GM08714 (cell line): Measurements from ENCODE around the gene TJP1.

Source experiments
- H3K4me3 ChIP-seq: fragments of 200-500 bp; sonication (Bioruptor generic); 2 replicates; pipeline ENCODE4 v1.5.1; 2014; ENCODE audit warnings: mild to moderate bottlenecking, low read length, inconsistent platforms
- ZNF274 ChIP-seq: IDR thresholded peaks from 2 replicates; pipeline ENCODE4 v1.6.1; 2012; ENCODE audit warnings: mild to moderate bottlenecking, low read depth, low read length

The TJP1 gene

DNA sequence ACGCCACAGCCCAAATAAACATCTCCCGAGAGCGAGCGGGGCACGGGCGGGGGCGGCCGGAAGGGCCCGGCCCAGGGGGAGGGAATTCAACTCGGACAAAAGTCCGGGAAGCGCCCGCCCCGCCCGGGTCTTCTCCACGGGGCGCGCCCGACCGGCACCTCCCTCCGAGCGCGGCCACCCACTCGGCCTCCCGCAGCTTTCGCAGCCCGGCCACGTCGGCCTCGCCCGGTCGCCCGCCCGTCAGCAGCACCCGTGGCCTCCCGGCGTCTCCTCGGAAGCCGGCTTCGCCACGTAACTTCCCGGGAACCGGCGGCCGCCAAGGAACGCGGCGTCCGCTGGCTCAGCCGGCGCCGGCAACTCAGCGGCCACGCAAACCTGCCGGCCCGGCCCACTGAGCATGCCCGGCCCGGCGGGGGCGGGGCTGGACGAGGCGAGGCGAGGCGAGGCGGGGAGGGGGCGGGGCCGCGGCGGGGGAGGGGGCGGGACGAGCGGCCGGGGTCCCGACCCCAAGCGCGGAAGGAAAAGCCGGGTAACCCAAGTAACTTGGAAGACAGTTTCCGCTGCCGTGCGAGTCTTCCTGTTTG is at the start of gene TJP1:
TSS of gene TJP1 (minus strand) at position 369 of the 584 bp plus-strand sequence. CDS start 440 bp downstream, outside the sequence.
- TF ChIP-seq ZNF274, result no peak
- peak within 1 kb of the TSS; percentile 53; the same call in 1 of the 2 replicates for H3K4me3 ChIP-seq

DNA sequence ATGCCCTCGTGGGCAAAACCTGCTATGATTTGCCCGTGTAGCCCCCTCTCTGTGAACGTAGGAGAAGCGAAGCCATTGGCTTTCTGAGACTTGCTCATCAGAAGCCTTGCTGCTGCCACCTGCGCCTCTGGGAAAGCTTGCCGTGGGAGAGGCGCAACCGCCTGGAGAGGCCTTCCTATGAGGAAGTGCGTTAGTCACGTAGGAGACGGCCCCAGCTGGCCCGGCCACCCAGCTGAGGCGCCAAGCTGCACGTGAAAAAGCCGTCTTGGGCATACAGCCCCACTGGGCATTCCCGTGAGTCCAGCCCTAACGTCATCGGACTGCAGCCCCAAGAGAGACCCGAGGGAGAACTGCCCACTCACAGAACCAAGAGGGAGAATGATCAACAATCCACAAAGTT is 49.1 kb upstream of the TJP1 start:
- no peak overlapping the region for H3K4me3 ChIP-seq
- TF ChIP-seq ZNF274, result no peak

DNA sequence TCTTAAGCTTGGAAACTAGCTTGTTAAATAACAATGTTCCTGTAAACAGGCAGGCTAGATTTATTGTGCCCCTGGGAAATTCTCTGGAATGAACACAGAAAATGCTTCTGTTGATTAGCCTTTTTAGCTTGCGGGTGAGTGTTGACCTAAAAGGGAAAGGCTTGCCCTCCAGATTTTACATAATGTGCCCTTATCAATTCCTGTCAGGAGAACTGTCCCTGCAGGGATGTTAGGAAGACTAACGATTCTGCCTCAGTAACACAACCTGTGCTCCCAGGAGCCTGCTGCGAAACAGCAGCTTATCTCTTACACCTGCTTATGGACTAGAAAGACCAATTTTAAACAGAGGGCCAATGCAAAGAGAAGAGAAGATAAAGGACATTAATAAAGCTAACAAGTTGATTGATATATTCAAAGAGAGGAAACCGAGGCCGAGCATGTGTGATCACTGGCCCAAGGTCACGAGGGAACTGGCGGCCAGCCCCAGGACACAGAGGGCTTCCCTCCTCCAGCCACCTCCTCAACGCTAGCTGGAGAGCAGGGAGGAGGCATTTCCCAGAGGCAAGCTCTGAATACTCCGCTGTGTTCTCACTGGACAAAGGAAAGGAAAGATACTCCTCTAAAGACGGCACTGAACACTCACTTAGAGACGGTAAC is 48.4 kb upstream of the TJP1 start:
- TF ChIP-seq ZNF274, result no peak
- no peak overlapping the region for H3K4me3 ChIP-seq

DNA sequence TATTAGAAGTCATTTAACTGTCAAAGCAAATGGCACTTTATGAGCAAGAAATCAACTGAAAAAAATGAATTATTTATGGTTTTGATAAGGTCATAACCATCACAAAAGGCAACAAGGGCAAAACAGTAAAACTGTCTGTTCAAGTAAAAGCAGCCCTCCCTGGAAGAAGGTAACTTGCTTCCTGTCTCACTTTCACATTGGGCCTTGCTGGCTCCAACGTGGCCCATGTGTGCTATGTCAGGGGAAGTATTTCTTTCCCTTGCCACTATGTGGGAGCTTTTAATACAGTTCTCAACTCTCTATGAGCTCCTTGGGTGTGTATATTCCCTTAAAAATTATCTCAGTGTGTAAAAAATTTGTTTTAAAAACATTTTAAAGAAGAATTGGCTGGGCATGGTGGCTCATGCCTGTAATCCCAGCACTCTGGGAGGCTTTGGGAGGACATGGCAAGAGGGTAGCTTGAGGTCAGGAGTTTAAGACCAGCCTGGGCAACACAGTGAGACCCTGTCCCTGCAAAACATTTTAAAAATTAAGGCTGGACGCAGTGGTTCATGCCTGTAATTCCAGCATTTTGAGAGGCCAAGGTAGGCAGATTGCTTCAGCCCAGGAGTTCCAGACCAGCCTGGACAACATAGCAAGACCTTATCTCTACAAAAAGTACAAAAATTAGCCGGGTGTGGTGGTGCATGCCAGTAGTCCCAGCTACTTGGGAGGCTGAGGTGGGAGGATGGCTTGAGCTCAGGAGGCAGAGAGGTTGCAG is 45.2 kb upstream of the TJP1 start:
- no peak for TF ChIP-seq ZNF274
- no peak overlapping the region for H3K4me3 ChIP-seq

- TF ChIP-seq ZNF274, result no peak
- no peak overlapping the region for H3K4me3 ChIP-seq
Observed at GRCh38 chr15:29866337-29866736, 44.1 kb upstream of the TJP1 start.

DNA sequence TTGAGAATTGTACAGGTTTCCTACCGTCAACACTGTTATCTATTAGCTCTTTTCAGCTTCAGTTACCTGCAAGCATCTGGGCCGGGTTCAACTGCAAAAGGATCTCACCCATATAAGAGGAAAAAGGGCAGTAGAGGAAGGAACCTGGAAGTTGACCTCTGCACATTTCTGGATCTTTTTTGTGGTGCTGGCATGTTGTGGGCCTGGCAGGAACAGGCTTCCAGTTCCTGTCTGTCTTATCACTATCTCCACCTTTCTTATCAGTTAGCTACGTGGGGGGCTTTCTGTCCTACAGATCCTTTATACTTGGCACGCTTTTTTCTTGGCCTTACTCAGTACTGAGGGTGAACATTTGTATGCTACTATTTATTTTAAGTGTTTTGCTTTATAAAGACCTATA is 42.2 kb upstream of the TJP1 start:
- no peak for TF ChIP-seq ZNF274
- no peak overlapping the region for H3K4me3 ChIP-seq

GRCh38 chr15:29863438-29863837 is 41.2 kb upstream of the TJP1 start:
- H3K4me3 ChIP-seq, result no peak overlapping the region
- no peak for TF ChIP-seq ZNF274

DNA sequence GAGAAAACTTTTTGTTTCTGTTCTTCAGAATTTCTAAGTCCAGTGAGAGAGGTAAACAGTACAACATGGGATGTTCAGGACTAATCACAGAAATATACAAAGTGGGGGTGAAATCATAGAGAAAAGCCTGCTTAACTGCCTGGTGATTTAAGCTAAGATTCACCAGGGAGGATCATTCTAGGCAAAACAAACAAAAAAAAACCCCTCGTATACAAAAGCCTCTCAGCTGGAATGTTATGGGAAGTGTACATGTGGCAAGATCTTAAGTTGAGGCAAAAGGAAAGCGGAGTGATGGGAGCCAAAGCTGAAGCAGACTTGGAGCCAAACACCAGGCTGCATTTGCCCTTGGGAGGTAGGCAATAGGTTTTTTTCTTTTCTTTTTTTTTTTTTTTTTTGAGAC is 40.0 kb upstream of the TJP1 start:
- no peak for TF ChIP-seq ZNF274

GRCh38 chr15:29860872-29861271 is 38.6 kb upstream of the TJP1 start:
- no peak overlapping the region for H3K4me3 ChIP-seq
- TF ChIP-seq ZNF274, result no peak

More for the DNA sequence above, 40.0 kb upstream of the TJP1 start:
- no peak overlapping the region for H3K4me3 ChIP-seq

- no peak for TF ChIP-seq ZNF274
- H3K4me3 ChIP-seq, result no peak overlapping the region
Observed at GRCh38 chr15:29859973-29860715, 37.9 kb upstream of the TJP1 start.

GRCh38 chr15:29859293-29859692 is 37.0 kb upstream of the TJP1 start:
- H3K4me3 ChIP-seq, result no peak overlapping the region
- no peak for TF ChIP-seq ZNF274

DNA sequence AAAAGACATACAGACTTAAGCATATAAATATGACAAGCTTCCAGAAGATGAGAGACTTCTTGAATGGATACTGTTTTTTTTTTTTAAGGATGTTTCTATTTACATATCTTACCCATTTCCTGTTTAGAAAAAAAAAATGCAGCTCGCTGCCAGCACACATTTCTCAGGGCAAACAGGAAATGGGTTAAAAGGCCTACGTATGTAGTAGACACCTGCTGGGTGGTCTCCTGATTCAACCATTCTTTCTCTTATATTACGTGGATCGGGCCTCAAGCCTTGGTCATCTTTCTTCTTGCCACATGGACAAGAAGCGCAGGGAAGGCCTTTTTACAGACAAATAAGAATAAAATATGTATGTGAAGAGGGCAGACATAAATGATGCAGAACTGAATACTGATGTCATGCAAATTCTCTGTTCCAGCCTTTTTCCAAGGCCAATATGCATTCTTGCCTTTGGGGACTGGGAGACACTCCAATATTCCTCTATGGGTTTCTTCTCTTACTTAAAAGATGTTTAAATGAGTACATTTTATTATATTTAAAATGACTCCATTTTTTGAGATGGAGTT is 35.0 kb upstream of the TJP1 start:
- no peak overlapping the region for H3K4me3 ChIP-seq
- TF ChIP-seq ZNF274, result no peak

GRCh38 chr15:29854413-29854812 is 32.1 kb upstream of the TJP1 start:
- TF ChIP-seq ZNF274, result no peak
- H3K4me3 ChIP-seq, result no peak overlapping the region

- TF ChIP-seq ZNF274, result no peak
- H3K4me3 ChIP-seq, result no peak overlapping the region
Observed at GRCh38 chr15:29853211-29853987, 31.1 kb upstream of the TJP1 start.
